ENCODE measurements around the gene DDX47. TPM values are rescaled to one million over a fixed set of nuclear protein-coding genes. Genes with fewer than 3 reads are reported as not detected.

Gene DDX47
- total RNA-seq, 1 donor from 2014 or later: 59.6 TPM

- Histone ChIP-seq H3K36me3 (peaks cover 16% of the 10 kb centered on the region), H3K27ac (no peak overlapping the region), H3K4me3 (no peak overlapping the region), H3K9me3 (no peaks in the 10 kb centered on the region), H3K27me3 (no peaks in the 10 kb centered on the region), H3K4me1 (peaks cover 48% of the 10 kb centered on the region)
- no peak for DNase-seq
- intact Hi-C loops (cut with DNase I): no loop called here
- TF ChIP-seq, protein P1, sequence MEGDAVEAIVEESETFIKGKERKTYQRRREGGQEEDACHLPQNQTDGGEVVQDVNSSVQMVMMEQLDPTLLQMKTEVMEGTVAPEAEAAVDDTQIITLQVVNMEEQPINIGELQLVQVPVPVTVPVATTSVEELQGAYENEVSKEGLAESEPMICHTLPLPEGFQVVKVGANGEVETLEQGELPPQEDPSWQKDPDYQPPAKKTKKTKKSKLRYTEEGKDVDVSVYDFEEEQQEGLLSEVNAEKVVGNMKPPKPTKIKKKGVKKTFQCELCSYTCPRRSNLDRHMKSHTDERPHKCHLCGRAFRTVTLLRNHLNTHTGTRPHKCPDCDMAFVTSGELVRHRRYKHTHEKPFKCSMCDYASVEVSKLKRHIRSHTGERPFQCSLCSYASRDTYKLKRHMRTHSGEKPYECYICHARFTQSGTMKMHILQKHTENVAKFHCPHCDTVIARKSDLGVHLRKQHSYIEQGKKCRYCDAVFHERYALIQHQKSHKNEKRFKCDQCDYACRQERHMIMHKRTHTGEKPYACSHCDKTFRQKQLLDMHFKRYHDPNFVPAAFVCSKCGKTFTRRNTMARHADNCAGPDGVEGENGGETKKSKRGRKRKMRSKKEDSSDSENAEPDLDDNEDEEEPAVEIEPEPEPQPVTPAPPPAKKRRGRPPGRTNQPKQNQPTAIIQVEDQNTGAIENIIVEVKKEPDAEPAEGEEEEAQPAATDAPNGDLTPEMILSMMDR (IDR thresholded peaks at IDR 0.05): no peak
- no peak for ATAC-seq
These were observed 1.8 kb upstream of the DDX47 start for GRCh38 chr12:12811343-12811742.

DNA sequence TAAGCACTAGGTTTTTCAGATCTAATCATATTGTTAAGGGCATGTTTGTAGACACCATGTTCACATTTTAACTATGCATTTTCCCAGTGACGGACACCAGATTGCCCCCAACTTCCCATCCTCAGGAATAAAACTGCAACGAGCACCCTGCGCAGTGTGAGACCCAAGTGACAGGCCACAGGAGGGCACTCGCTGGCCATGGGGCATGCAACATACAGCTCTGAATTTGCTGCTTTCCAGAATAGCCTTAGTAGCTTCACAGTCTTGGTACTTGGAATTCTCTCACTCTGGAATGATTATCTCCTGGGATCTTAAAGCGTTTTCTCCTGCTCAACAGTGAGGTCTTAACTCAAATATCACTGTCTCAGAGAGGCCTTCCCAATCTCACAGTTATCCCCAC, 972 bp upstream of the DDX47 start:
- peak; percentile 41 for ATAC-seq
- Histone ChIP-seq H3K9me3 (no peaks in the 10 kb centered on the region), H3K4me3 (no peak overlapping the region), H3K27ac (no peak overlapping the region), H3K36me3 (peaks cover 16% of the 10 kb centered on the region), H3K4me1 (peaks cover 44% of the 10 kb centered on the region), H3K27me3 (no peaks in the 10 kb centered on the region)
- intact Hi-C loops (cut with DNase I): no loop called here
- no peak for DNase-seq
- TF ChIP-seq, protein P1 (IDR thresholded peaks at IDR 0.05): peak; percentile 6

DNA sequence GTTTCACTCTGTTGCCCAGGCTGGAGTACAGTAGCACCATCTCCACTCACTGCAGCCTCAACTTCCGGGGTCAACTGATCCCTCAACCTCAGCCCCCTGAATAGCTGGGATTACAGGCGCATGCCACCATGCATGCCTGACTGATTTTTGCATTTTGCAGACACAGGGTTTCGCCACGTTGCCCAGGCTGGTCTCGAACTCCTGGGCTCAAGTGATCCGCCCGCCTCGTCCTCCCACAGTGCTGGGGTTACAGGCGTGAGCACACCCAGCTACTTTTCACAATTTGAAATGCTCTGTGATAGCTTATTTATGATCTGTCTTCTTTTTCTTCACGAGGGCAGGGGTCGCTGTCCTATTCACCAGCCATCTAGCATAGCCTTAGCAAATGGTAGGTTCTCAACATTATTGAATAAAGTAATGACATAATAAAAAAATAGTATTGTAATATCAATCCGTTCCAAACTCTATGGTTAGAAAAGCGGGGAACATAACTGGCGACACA, 477 bp upstream of the DDX47 start:
- no peak for ATAC-seq
- Histone ChIP-seq H3K4me3 (peak overlapping the region; percentile 94), H3K4me1 (peaks cover 40% of the 10 kb centered on the region), H3K9me3 (no peaks in the 10 kb centered on the region), H3K27ac (peak overlapping the region; percentile 84), H3K27me3 (no peaks in the 10 kb centered on the region), H3K36me3 (peaks cover 16% of the 10 kb centered on the region)
- TF ChIP-seq, protein P1 (IDR thresholded peaks at IDR 0.05): no peak
- intact Hi-C loops (cut with DNase I): no loop called here
- no peak for DNase-seq

DNA sequence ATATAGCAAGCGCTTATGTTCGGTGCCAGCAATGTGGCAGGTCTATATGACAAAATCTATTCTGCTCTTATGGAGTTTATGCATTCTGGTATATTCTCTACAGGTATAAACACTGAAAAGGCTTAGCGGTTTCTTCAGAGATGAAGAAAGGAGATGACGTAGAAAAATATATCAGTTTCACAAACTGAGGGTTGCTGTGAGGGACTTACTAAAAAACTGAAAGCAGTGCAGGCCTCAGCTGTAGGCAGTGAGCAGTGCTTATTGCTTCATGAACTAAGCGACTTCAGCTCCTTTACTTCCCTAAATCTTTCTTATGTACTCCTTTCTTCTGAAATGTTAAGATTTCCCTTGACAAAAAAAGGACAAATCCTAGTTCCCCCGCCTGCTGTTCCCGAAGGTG, 4.5 kb downstream of the DDX47 start:
- ATAC-seq: no peak
- Histone ChIP-seq H3K27me3 (no peaks in the 10 kb centered on the region), H3K4me1 (peaks cover 39% of the 10 kb centered on the region), H3K9me3 (no peaks in the 10 kb centered on the region), H3K4me3 (no peak overlapping the region), H3K27ac (no peak overlapping the region), H3K36me3 (peaks cover 38% of the 10 kb centered on the region)
- TF ChIP-seq, protein P1 (IDR thresholded peaks at IDR 0.05): no peak
- intact Hi-C loops (cut with DNase I): no loop called here
- no peak for DNase-seq

- no peaks in the 10 kb centered on the region for H3K9me3 ChIP-seq
- no peak for DNase-seq
- TF ChIP-seq, protein P1 (IDR thresholded peaks at IDR 0.05): no peak
- peaks cover 38% of the 10 kb centered on the region for H3K4me1 ChIP-seq
- intact Hi-C loops (cut with DNase I): no loop called here
- H3K27me3 ChIP-seq: no peaks in the 10 kb centered on the region
- ATAC-seq: no peak
- H3K27ac ChIP-seq: no peak overlapping the region
- peaks cover 49% of the 10 kb centered on the region for H3K36me3 ChIP-seq
- H3K4me3 ChIP-seq: no peak overlapping the region
These were observed 5.6 kb downstream of the DDX47 start for GRCh38 chr12:12818701-12819100.

DNA sequence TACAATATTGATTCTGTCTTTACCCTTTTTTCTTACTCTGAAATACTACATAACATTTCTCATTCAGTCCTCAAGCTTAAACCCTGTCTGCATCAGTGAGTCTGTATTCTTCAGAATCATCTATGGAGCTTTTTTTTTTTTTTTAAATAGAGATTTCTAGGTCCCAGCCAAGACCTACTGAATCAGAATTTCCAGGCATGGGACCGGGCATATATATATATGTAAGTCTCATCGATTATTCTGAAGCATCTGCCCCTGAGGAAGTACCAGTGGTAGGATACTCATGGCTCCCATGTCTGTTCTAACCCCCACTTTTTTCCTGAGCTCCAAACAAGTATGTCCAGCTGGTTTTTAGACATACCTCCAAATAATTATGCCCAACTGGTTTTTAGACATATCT, 6.1 kb downstream of the DDX47 start:
- H3K27ac ChIP-seq: peak overlapping the region; percentile 49
- H3K4me1 ChIP-seq: peaks cover 33% of the 10 kb centered on the region
- H3K4me3 ChIP-seq: no peak overlapping the region

More for the DNA sequence above, 6.1 kb downstream of the DDX47 start:
- TF ChIP-seq, protein P1 (IDR thresholded peaks at IDR 0.05): no peak
- intact Hi-C loops (cut with DNase I): no loop called here
- no peak for ATAC-seq
- Histone ChIP-seq H3K36me3 (peaks cover 54% of the 10 kb centered on the region), H3K27me3 (no peaks in the 10 kb centered on the region), H3K9me3 (no peaks in the 10 kb centered on the region)
- DNase-seq: no peak
